Aorta (tissue), 5 donors: ENCODE results near the gene KCNK4. TPM values are rescaled to one million over a fixed set of nuclear protein-coding genes. Genes with fewer than 3 reads are reported as not detected.

Source experiments
- ATAC-seq: fragments of 200-7000 bp; cut with Tn5 transposase; one replicate; pipeline ENCODE4 v1.9.1; 2022; ENCODE audit warnings: moderate library complexity; ENCODE audit not compliant: low FRiP score
- DNase-seq, 2 donors: peaks; one replicate each; pipeline ENCODE4 v3.0.0-alpha.2; 2020
- H3K27ac ChIP-seq, 2 donors: one replicate each; pipeline ENCODE4 v1.5.1; 2013; ENCODE audit warnings: low read length in 2 of 2, mild to moderate bottlenecking in 2 of 2, moderate library complexity in 2 of 2, control low read depth in 1 of 2, inconsistent platforms in 1 of 2, low read depth in 1 of 2
- H3K27me3 ChIP-seq, 2 donors: one replicate each; pipeline ENCODE4 v1.6.1; 2013; ENCODE audit warnings: control low read depth in 1 of 2, low read length in 1 of 2, mild to moderate bottlenecking in 1 of 2, moderate library complexity in 1 of 2; ENCODE audit not compliant: insufficient read depth in 2 of 2, control insufficient read depth in 1 of 2
- H3K36me3 ChIP-seq, 2 donors: one replicate each; pipeline ENCODE4 v1.6.1; 2013; ENCODE audit warnings: control low read depth in 1 of 2, low read length in 1 of 2, mild to moderate bottlenecking in 1 of 2; ENCODE audit not compliant: insufficient read depth in 2 of 2, control insufficient read depth in 1 of 2
- H3K4me1 ChIP-seq, 2 donors: one replicate each; pipeline ENCODE4 v1.6.1; 2013; ENCODE audit warnings: low read length in 2 of 2, control low read depth in 1 of 2, mild to moderate bottlenecking in 1 of 2, moderate library complexity in 1 of 2; ENCODE audit not compliant: insufficient read depth in 2 of 2, control insufficient read depth in 1 of 2
- H3K4me3 ChIP-seq, 2 donors: one replicate each; pipeline ENCODE4 v1.5.1; 2013; ENCODE audit warnings: low read length in 2 of 2, control low read depth in 1 of 2, mild to moderate bottlenecking in 1 of 2
- H3K9me3 ChIP-seq: one replicate; pipeline ENCODE4 v1.6.1; 2013; ENCODE audit warnings: mild to moderate bottlenecking, low read length; ENCODE audit not compliant: control insufficient read depth
- WGBS, 2 donors: extraction: QIAGEN DNeasy Blood & Tissue Kit; methylation state at CpG; one replicate each; pipeline ENCODE4 v1.1.7; 2013; 5-methylcytosine and 5-hydroxymethylcytosine counted together
- intact Hi-C, 2 donors: fragments of 100-400 bp; cut with DNase I; formaldehyde crosslinking; loops; one replicate each; pipeline versions ENCODE4 v1.14.2 to v1.15.0; 2022
- polyA plus RNA-seq, 2 donors: library from polyadenylated mRNA; stranded (reverse); fragments of 200-250 nt; gene quantifications; one replicate each; pipeline ENCODE4 v1.2.3, GENCODE V29; 2013
- total RNA-seq, 2 donors: library from RNA; stranded (reverse); fragmentation: NEBNext Ultra II Directional; extraction: Animal tissue kit (Norgen Biotek cat#: 25700); gene quantifications; one replicate each; pipeline ENCODE4 v1.2.1, GENCODE V29; 2021
- donor health status: healthy with polysubstance abuse.
- donor health status: Bipolar disorder and iron deficiency.
- donor health status: DM: no; HTN: no; CAD: no.
- donor health status: DM: no; HTN: no; CAD: no.
- donor health status: DM: yes; HTN: yes; CAD: no.

KCNK4 gene
- total and polyA plus RNA-seq, 4 donors: not detected

- DNase-seq (no peak), ATAC-seq (no peak)
- Histone ChIP-seq H3K4me1 (no peaks in the 10 kb centered on the region), H3K9me3 (no peaks in the 10 kb centered on the region), H3K27me3 (no peaks in the 10 kb centered on the region), H3K27ac (no peak overlapping the region), H3K36me3 (no peaks in the 10 kb centered on the region), H3K4me3 (peak overlapping the region; percentile 55 to 77)
- intact Hi-C loops: no loop called here
- WGBS, 2 donors: 24 to 31% methylated on average over 30 to 40 of the region's 40 CpGs
Observed at GRCh38 chr11:64285885-64286800, 5.0 kb upstream of the KCNK4 start.

DNA sequence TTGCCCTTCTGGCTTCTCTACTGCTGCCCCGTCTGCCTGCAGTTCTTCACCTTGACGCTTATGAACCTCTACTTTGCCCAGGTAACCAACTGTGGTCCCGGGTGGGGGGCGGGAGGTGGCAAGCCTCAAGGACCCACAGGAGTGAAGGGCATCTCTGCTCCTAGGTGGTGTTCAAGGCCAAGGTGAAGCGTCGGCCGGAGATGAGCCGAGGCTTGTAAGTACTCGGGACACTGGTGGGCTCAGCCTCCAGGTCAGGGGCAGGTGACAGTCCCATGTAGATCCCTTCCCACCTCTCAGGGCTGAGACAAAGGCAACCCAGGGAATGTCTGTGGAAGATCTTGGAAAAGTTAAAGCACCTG is 4.3 kb upstream of the KCNK4 start:
- H3K4me1 ChIP-seq: no peaks in the 10 kb centered on the region
- WGBS, 2 donors: 88 to 90% methylated on average over 9 of the region's 9 CpGs
- ATAC-seq: no peak
- intact Hi-C loops: no loop called here
- no peaks in the 10 kb centered on the region for H3K9me3 ChIP-seq
- no peaks in the 10 kb centered on the region for H3K36me3 ChIP-seq
- no peak overlapping the region for H3K4me3 ChIP-seq
- no peak for DNase-seq
- no peaks in the 10 kb centered on the region for H3K27me3 ChIP-seq
- H3K27ac ChIP-seq: no peak overlapping the region

- Histone ChIP-seq H3K27ac (no peak overlapping the region), H3K4me1 (no peaks in the 10 kb centered on the region), H3K36me3 (no peaks in the 10 kb centered on the region), H3K4me3 (no peak overlapping the region), H3K9me3 (no peaks in the 10 kb centered on the region), H3K27me3 (no peaks in the 10 kb centered on the region)
- intact Hi-C loops: no loop called here
- DNase-seq: no peak
- no peak for ATAC-seq
- WGBS, 2 donors: 96 to 97% methylated on average over 33 of the region's 33 CpGs
Observed at GRCh38 chr11:64287676-64288352, 3.3 kb upstream of the KCNK4 start.

- Histone ChIP-seq H3K27me3 (no peaks in the 10 kb centered on the region), H3K27ac (no peak overlapping the region), H3K4me1 (no peaks in the 10 kb centered on the region), H3K36me3 (no peaks in the 10 kb centered on the region), H3K9me3 (no peaks in the 10 kb centered on the region), H3K4me3 (no peak overlapping the region)
- intact Hi-C loops: no loop called here
- 90 to 92% methylated on average over 9 of the region's 9 CpGs for WGBS, 2 donors
- no peak for DNase-seq
- no peak for ATAC-seq
Observed at GRCh38 chr11:64288353-64288750, 2.8 kb upstream of the KCNK4 start.

DNA sequence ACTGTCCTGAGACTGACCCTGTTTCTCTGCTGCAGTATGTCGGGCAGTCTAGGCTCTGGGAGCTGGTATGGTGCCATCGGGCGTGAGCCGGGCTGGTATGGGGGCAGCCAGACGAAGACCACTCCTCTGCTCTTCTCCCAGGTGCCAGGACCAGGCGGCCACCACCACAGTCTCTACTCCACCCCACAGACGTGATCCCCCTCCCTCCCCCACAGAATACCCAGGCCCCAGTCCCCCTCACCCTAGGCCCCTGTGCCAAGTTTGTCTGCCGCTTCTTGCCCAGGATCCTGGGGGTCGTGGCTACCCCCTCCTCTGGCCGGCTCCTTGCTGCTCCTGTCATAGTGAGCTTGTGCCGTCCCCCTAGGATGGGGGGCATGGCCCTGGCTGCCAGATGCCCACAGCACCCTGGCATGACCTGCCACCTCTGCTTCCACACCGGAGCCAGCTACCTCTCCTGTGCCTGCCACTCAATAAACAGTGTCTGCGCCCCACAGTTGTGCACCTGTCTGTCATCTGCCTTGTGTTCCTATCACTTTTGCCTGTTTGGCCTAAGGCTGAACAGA is 2.0 kb upstream of the KCNK4 start:
- ATAC-seq (no peak), DNase-seq (no peak)
- Histone ChIP-seq H3K4me1 (no peaks in the 10 kb centered on the region), H3K36me3 (no peaks in the 10 kb centered on the region), H3K9me3 (no peaks in the 10 kb centered on the region), H3K27ac (no peak overlapping the region), H3K4me3 (no peak overlapping the region), H3K27me3 (no peaks in the 10 kb centered on the region)
- intact Hi-C loops: no loop called here
- WGBS, 2 donors: 92 to 93% methylated on average over 13 of the region's 13 CpGs

DNA sequence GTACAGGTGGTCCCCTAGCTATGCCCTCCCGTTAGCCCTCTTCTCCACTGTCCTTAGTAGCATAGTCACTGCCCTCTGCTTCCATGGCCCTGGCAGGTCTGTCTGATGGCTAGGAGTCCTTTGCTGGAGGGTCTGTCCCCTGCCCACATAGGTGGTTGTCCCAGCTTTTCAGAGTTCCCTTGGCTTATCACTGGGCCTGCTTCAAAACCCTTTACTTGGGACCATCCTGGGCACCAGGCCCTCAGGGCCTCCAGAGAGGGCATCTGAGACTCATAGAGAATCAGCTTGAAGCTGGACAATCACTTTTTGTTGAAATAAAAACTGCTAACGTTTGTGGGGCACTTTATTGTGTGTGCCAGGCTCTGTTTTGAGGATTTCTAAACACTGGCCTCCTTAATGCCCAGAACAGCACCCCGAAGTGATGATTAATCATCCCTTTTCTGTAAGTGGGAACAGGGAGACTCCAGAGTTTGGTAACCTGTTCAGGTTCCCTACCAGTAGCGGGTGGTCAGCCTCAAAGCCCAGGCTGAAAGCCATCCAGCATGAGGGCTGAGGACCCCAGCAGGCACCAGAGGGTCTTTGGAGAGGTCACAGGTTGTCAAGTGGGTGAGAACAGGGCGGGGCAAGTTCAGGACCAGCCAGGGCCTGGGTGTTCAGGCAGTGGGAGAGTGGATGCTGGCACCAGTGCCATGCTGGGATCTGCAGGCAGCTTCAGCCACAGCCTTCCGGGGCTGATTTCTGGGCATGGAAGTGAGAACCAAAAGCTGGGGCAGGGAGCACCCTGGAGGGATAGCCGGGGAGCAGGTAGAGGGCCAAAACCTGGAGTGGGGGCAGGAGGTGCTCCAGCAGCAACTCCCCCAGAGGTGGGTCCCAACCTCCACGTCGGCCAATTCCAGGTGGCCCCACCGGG is 495 bp upstream of the KCNK4 start:
- Histone ChIP-seq H3K4me1 (no peaks in the 10 kb centered on the region), H3K27ac (no peak overlapping the region), H3K4me3 (no peak overlapping the region), H3K9me3 (no peaks in the 10 kb centered on the region), H3K27me3 (no peaks in the 10 kb centered on the region), H3K36me3 (no peaks in the 10 kb centered on the region)
- intact Hi-C loops: no loop called here
- no peak for DNase-seq
- no peak for ATAC-seq
- 54 to 55% methylated on average over 10 of the region's 10 CpGs for WGBS, 2 donors

- DNase-seq (no peak), ATAC-seq (no peak)
- no peaks in the 10 kb centered on the region for H3K36me3 ChIP-seq
- H3K4me1 ChIP-seq: no peaks in the 10 kb centered on the region
- no peaks in the 10 kb centered on the region for H3K9me3 ChIP-seq
- H3K27me3 ChIP-seq: no peaks in the 10 kb centered on the region
- whole genome bisulfite sequencing, 2 donors: 0 to 1% methylated on average over 78 to 96 of the region's 96 CpGs
- no peak overlapping the region for H3K27ac ChIP-seq
- H3K4me3 ChIP-seq: no peak overlapping the region
- intact Hi-C loops: no loop called here
Observed at GRCh38 chr11:64291752-64292459, 804 bp downstream of the KCNK4 start.
